Epithelial cell of prostate (primary cell): Measurements from ENCODE around the gene CSH2.

ENCODE experiments used
- DNase-seq: peaks from one replicate; pipeline ENCODE4 v3.0.0-alpha.2; 2011; ENCODE audit warnings: low read depth, low spot score
- H3K27ac ChIP-seq: fragments of 450-650 bp; 2 replicates; pipeline ENCODE4 v1.5.1; 2017; ENCODE audit warnings: mild to moderate bottlenecking

Gene CSH2

DNA sequence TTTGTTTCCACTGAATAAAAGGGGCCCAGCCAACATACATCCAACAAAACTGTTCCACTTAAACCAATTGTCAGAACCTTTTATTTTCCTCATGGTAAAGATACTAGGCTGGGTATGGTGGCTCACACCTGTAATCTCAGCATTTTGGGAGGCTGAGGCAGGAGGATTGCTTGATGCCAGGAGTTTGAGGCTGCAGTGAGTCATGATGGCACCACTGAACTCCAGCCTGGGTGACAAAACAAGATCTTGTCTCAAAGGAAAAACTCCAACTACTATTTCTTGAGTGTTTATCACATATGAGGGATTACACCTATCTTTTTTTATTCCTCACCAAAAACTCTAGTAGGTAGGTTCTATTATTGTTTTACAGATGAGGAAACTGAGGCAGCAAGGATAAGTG lies 50.9 kb downstream of the CSH2 start:
- no peak overlapping the region for H3K27ac ChIP-seq
- DNase-seq: no peak
